Measurements from ENCODE around the gene EHF. TPM values are rescaled to one million over a fixed set of nuclear protein-coding genes. Genes with fewer than 3 reads are reported as not detected.

The EHF gene
- total and polyA plus RNA-seq, 9 of the 15 experiments (the other 6 are each of a cell fraction or from before 2014, with no cell fraction given): 0.04 to 0.54 (median 0.37) TPM

DNA sequence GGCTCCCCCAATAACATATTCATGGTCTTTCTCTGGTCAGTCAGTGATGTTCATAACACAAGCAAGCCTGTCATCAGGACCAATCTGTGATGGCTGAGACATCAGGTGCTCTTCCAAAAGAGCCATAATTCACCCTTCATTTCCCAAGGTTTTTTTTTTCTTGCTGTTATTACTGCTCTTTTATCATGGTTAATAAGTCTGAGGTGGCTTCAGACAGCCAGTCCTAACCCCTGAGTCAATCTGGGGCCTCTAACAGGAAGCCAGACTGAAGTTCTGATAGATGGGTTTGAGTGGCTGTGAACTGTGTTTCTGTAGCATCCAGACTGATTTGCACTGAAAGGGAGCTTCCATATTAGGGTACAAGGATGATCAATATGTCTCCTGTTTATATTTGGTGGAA, 8.8 kb downstream of the EHF start:
- no peak overlapping the region for H3K4me3 ChIP-seq
- in situ Hi-C loops (cut with MboI): no loop called here
- CTCF ChIA-PET (ENCODE audit: low intra/inter-chr PET ratio): no interaction called here
- FAIRE-seq: no peak
- TF ChIP-seq JUND (IDR thresholded peaks at IDR 0.05; ENCODE audit: borderline replicate concordance, low read depth, low read length) (no peak), JUND (tag; IDR thresholded peaks at IDR 0.05; ENCODE audit: borderline replicate concordance, low read depth, low read length) (no peak), GTF2B (IDR thresholded peaks at IDR 0.05; ENCODE audit: extremely low read depth, insufficient read length) (no peak), RNF2 (IDR thresholded peaks at IDR 0.05) (no peak)
- no peaks in the 10 kb centered on the region for H3K27me3 ChIP-seq (ENCODE audit: control insufficient read depth in 2 of 2, insufficient read depth in 2 of 2, low read length in 2 of 2)
- H3K4me1 ChIP-seq (replicated peaks in 1 of 2; ENCODE audit: control insufficient read depth in 2 of 2, insufficient read depth in 2 of 2, low read length in 2 of 2): peaks cover 0 to 7% of the 10 kb centered on the region in 2 experiments; a peak in 3 of 5 replicates
- POLR2A ChIA-PET: no interaction called here
- ATAC-seq: no peak
- intact Hi-C loops (cut with micrococcal nuclease): no loop called here
- no peaks in the 10 kb centered on the region for H3K36me3 ChIP-seq (ENCODE audit: control insufficient read depth, insufficient read depth, low read length)
- no peaks in the 10 kb centered on the region for H3K9me1 ChIP-seq (ENCODE audit: control insufficient read depth, insufficient read depth, low read length)
- DNase-seq (ENCODE audit: extremely low read depth in 1 of 4, low spot score in 3 of 4): no peak
- no peaks in the 10 kb centered on the region for H3K79me2 ChIP-seq (ENCODE audit: control insufficient read depth, insufficient read depth, low read length)
- no peak overlapping the region for H3K27ac ChIP-seq (ENCODE audit: extremely low read depth, low read depth, low read length)
- no peaks in the 10 kb centered on the region for H3K9me3 ChIP-seq (replicated peaks; ENCODE audit: control insufficient read depth, insufficient read depth, low read depth, low read length)
- no TSS peak for BruUV-seq (replicated peaks)
- H3K4me2 ChIP-seq (ENCODE audit: insufficient read depth, low read length): no peak overlapping the region
- H2AFZ ChIP-seq (ENCODE audit: low read depth, low read length): no peak overlapping the region; the same call in 1 of the 2 replicates
- H4K20me1 ChIP-seq (replicated peaks; ENCODE audit: control insufficient read depth, insufficient read depth, low read length): no peaks in the 10 kb centered on the region
- no peak overlapping the region for H3K9ac ChIP-seq (ENCODE audit: insufficient read depth in 1 of 2, low read depth in 2 of 2, low read length in 2 of 2)

- in situ Hi-C loops (cut with MboI): no loop called here
- BruUV-seq (replicated peaks): no TSS peak
- H3K4me2 ChIP-seq (ENCODE audit: insufficient read depth, low read length): no peak overlapping the region
- H3K27ac ChIP-seq (ENCODE audit: extremely low read depth, low read depth, low read length): no peak overlapping the region
- no peak for DNase-seq (ENCODE audit: extremely low read depth in 1 of 4, low spot score in 3 of 4)
- H3K27me3 ChIP-seq (ENCODE audit: control insufficient read depth in 2 of 2, insufficient read depth in 2 of 2, low read length in 2 of 2): no peaks in the 10 kb centered on the region
- no peak for FAIRE-seq
- H3K4me3 ChIP-seq: no peak overlapping the region
- H3K9me3 ChIP-seq (replicated peaks; ENCODE audit: control insufficient read depth, insufficient read depth, low read depth, low read length): no peaks in the 10 kb centered on the region
- WGBS (ENCODE audit: insufficient coverage, low coverage, missing lambda C conversion rate): 61% methylated on average over 7 of the region's 7 CpGs
- no peaks in the 10 kb centered on the region for H3K79me2 ChIP-seq (ENCODE audit: control insufficient read depth, insufficient read depth, low read length)
- no peak for ATAC-seq
- H3K9ac ChIP-seq (ENCODE audit: insufficient read depth in 1 of 2, low read depth in 2 of 2, low read length in 2 of 2): no peak overlapping the region
- CTCF ChIA-PET (ENCODE audit: low intra/inter-chr PET ratio): no interaction called here
- peaks cover 0 to 7% of the 10 kb centered on the region in 2 experiments; a peak in 3 of 5 replicates for H3K4me1 ChIP-seq (replicated peaks in 1 of 2; ENCODE audit: control insufficient read depth in 2 of 2, insufficient read depth in 2 of 2, low read length in 2 of 2)
- no peaks in the 10 kb centered on the region for H3K36me3 ChIP-seq (ENCODE audit: control insufficient read depth, insufficient read depth, low read length)
- intact Hi-C loops (cut with micrococcal nuclease): no loop called here
- no peak overlapping the region for H2AFZ ChIP-seq (ENCODE audit: low read depth, low read length)
- no peaks in the 10 kb centered on the region for H4K20me1 ChIP-seq (replicated peaks; ENCODE audit: control insufficient read depth, insufficient read depth, low read length)
- POLR2A ChIA-PET: no interaction called here
- no peaks in the 10 kb centered on the region for H3K9me1 ChIP-seq (ENCODE audit: control insufficient read depth, insufficient read depth, low read length)
- TF ChIP-seq, protein P1, sequence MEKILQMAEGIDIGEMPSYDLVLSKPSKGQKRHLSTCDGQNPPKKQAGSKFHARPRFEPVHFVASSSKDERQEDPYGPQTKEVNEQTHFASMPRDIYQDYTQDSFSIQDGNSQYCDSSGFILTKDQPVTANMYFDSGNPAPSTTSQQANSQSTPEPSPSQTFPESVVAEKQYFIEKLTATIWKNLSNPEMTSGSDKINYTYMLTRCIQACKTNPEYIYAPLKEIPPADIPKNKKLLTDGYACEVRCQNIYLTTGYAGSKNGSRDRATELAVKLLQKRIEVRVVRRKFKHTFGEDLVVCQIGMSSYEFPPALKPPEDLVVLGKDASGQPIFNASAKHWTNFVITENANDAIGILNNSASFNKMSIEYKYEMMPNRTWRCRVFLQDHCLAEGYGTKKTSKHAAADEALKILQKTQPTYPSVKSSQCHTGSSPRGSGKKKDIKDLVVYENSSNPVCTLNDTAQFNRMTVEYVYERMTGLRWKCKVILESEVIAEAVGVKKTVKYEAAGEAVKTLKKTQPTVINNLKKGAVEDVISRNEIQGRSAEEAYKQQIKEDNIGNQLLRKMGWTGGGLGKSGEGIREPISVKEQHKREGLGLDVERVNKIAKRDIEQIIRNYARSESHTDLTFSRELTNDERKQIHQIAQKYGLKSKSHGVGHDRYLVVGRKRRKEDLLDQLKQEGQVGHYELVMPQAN (IDR thresholded peaks at IDR 0.05; ENCODE audit: borderline replicate concordance): no peak
- TF ChIP-seq TCFL5 (CRISPR knock-in tag; conservative IDR thresholded peaks at IDR 0.05): no peak
- no peak for TF ChIP-seq ARID4B (CRISPR knock-in tag; IDR thresholded peaks at IDR 0.05)
- TF ChIP-seq SRSF3 (IDR thresholded peaks at IDR 0.05; ENCODE audit: insufficient read depth, low read length): no peak
Observed at GRCh38 chr11:34630544-34630943, 9.7 kb downstream of the EHF start.

Measured in K562 (cell line).